GM23248 (cell line): ENCODE measurements around the gene FAM118B. TPM values are rescaled to one million over a fixed set of nuclear protein-coding genes. Genes with fewer than 3 reads are reported as not detected.

Experiments used
- DNase-seq: peaks from one replicate; pipeline ENCODE4 v3.0.0-alpha.2; 2015
- H2AFZ ChIP-seq: fragments of 200-600 bp; sonication (generic); 2 replicates; pipeline ENCODE4 v1.6.1; 2016; ENCODE audit warnings: antibody characterized with exemption
- H3F3A ChIP-seq: fragments of 200-600 bp; sonication (generic); 2 replicates; pipeline ENCODE4 v1.6.1; 2016; ENCODE audit warnings: mild to moderate bottlenecking, antibody characterized with exemption, mixed run types; ENCODE audit not compliant: insufficient read depth
- H3K27ac ChIP-seq: fragments of 200-600 bp; sonication (generic); 2 replicates; pipeline ENCODE4 v1.5.1; 2016; ENCODE audit warnings: mild to moderate bottlenecking
- H3K27me3 ChIP-seq: fragments of 200-600 bp; sonication (generic); replicated peaks from 2 replicates; pipeline ENCODE4 v1.6.1; 2016; ENCODE audit warnings: mild to moderate bottlenecking; ENCODE audit not compliant: insufficient read depth
- H3K36me3 ChIP-seq: fragments of 200-600 bp; sonication (generic); 2 replicates; pipeline ENCODE4 v1.6.1; 2016; ENCODE audit warnings: low read depth, mild to moderate bottlenecking
- H3K4me1 ChIP-seq: fragments of 200-600 bp; sonication (generic); 2 replicates; pipeline ENCODE4 v1.6.1; 2016; ENCODE audit warnings: mild to moderate bottlenecking; ENCODE audit not compliant: insufficient read depth
- H3K4me2 ChIP-seq: fragments of 200-600 bp; sonication (generic); one replicate; pipeline ENCODE4 v1.6.1; 2016; ENCODE audit warnings: mild to moderate bottlenecking; ENCODE audit not compliant: unreplicated experiment
- H3K4me3 ChIP-seq: fragments of 200-600 bp; sonication (generic); 2 replicates; pipeline ENCODE4 v1.5.1; 2016; ENCODE audit warnings: mild to moderate bottlenecking
- H3K79me2 ChIP-seq: fragments of 200-600 bp; sonication (generic); 2 replicates; pipeline ENCODE4 v1.6.1; 2016; ENCODE audit warnings: mild to moderate bottlenecking; ENCODE audit not compliant: insufficient read depth
- H3K9ac ChIP-seq: fragments of 200-600 bp; sonication (generic); 2 replicates; pipeline ENCODE4 v1.6.1; 2016; ENCODE audit warnings: mild to moderate bottlenecking
- H3K9me2 ChIP-seq: fragments of 200-600 bp; sonication (generic); 2 replicates; pipeline ENCODE4 v1.6.1; 2016; ENCODE audit warnings: mixed run types, mild to moderate bottlenecking, moderate library complexity; ENCODE audit not compliant: insufficient read depth
- H3K9me3 ChIP-seq: fragments of 200-600 bp; sonication (generic); one replicate; pipeline ENCODE4 v1.6.1; 2017; ENCODE audit warnings: low read depth
- H4K20me1 ChIP-seq: fragments of 200-600 bp; sonication (generic); 2 replicates; pipeline ENCODE4 v1.6.0; 2016; ENCODE audit not compliant: insufficient read depth
- EZH2 ChIP-seq: fragments of 200-600 bp; sonication (generic); IDR thresholded peaks from 2 replicates; pipeline ENCODE4 v1.6.1; 2018; ENCODE audit warnings: antibody characterized with exemption, mild to moderate bottlenecking; ENCODE audit not compliant: insufficient read depth, poor library complexity, severe bottlenecking
- EZH2phosphoT487 ChIP-seq: fragments of 200-600 bp; sonication (generic); IDR thresholded peaks from 2 replicates; pipeline ENCODE4 v1.6.1; 2018; ENCODE audit warnings: antibody characterized with exemption, moderate library complexity, mild to moderate bottlenecking, low read depth; ENCODE audit not compliant: insufficient read depth
- WGBS, 2 experiments: methylation state at CpG; one replicate each; pipeline ENCODE4 v1.1.6; 2015 to 2017; ENCODE audit warnings: low lambda C conversion rate in 2 of 2, low coverage in 1 of 2; ENCODE audit errors: missing lambda C conversion rate in 2 of 2; 5-methylcytosine and 5-hydroxymethylcytosine counted together
- in situ Hi-C: fragments of 300-500 bp; cut with MboI; formaldehyde crosslinking; loops from 2 replicates; pipeline ENCODE4 v1.15.0; 2020
- polyA plus RNA-seq: library from polyadenylated mRNA; unstranded; fragments of >200 nt; fragmentation: Nextera tagmentation; extraction: Ambion mirVana; gene quantifications from 2 replicates; pipeline ENCODE4 v1.2.1, GENCODE V29; 2016
- total RNA-seq: library from RNA; depleted of rRNA; stranded (reverse); fragments of >200 nt; shearing (Covaris generic); gene quantifications from 2 replicates; pipeline ENCODE4 v1.2.3, GENCODE V29; 2014

Gene FAM118B
- total and polyA plus RNA-seq, 2 experiments from 2014 or later, result 23.1 to 30.5 TPM

GRCh38 chr11:126186025-126186698 lies 25.4 kb upstream of the FAM118B start:
- Histone ChIP-seq H3K79me2 (no peaks in the 10 kb centered on the region), H4K20me1 (no peaks in the 10 kb centered on the region), H3K4me2 (no peak overlapping the region), H3K4me3 (no peak overlapping the region), H3F3A (no peaks in the 10 kb centered on the region), H3K9me3 (no peaks in the 10 kb centered on the region), H3K4me1 (no peaks in the 10 kb centered on the region), H2AFZ (no peak overlapping the region), H3K27me3 (no peaks in the 10 kb centered on the region), H3K9me2 (no peaks in the 10 kb centered on the region), H3K36me3 (no peaks in the 10 kb centered on the region), H3K27ac (no peak overlapping the region), H3K9ac (no peak overlapping the region)
- no peak for DNase-seq
- 84 to 89% methylated on average over 15 of the region's 15 CpGs for WGBS, 2 experiments
- in situ Hi-C loops, result no loop called here
- TF ChIP-seq EZH2phosphoT487 (no peak), EZH2 (no peak)

DNA sequence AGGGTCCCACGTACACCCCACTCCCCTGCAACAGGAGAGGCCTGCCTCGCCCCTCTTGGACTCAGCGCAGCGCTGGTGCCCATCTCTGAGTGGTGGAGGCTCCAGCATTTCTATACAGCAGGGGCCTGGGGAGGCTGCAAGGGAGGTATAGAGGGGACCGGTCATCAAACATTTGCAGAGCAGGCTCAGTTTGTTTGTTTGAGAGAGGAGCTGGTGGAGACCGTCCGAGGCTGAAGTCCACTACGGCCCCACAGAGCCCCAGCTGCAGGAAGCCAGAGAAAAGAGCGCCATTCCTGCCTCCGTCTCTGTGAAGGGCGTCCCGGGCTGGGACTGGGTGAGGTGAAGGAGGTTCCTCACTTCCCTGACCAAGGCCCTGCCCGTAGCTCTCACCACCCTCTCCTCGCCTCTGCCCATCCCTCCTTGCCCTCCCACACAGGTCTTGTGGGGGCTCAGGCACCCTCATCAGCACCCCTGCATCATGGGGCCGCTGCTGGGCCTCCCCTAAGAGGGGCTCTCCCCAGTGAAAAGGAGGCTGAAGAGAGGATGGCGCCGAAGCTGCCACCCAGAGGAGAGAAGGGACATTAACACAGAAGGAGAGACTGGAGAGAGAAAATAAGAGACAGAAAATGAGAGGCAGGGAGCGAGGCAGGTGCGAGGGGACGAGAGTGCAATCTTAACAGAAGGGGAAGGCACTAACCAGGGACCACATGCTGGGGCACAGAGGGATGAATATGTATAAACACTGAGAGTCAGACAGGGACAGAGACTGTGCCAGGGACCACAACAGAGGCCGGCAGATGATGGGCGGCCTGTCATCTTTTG lies 24.7 kb upstream of the FAM118B start:
- Histone ChIP-seq H4K20me1 (no peaks in the 10 kb centered on the region), H2AFZ (no peak overlapping the region), H3K27ac (no peak overlapping the region), H3K9me3 (no peaks in the 10 kb centered on the region), H3K9ac (no peak overlapping the region), H3F3A (no peaks in the 10 kb centered on the region), H3K27me3 (no peaks in the 10 kb centered on the region), H3K9me2 (no peaks in the 10 kb centered on the region), H3K4me3 (no peak overlapping the region), H3K36me3 (no peaks in the 10 kb centered on the region), H3K4me1 (no peaks in the 10 kb centered on the region), H3K4me2 (no peak overlapping the region), H3K79me2 (no peaks in the 10 kb centered on the region)
- TF ChIP-seq EZH2phosphoT487, result no peak
- no peak for TF ChIP-seq EZH2
- WGBS, 2 experiments, result 69 to 75% methylated on average over 22 of the region's 22 CpGs
- peak; percentile 18 for DNase-seq
- in situ Hi-C loops, result no loop called here

- H3K9ac ChIP-seq, result no peak overlapping the region
- DNase-seq, result no peak
- H4K20me1 ChIP-seq, result no peaks in the 10 kb centered on the region
- no peaks in the 10 kb centered on the region for H3F3A ChIP-seq
- H3K79me2 ChIP-seq, result no peaks in the 10 kb centered on the region
- no peak overlapping the region for H3K4me2 ChIP-seq
- no peak overlapping the region for H3K4me3 ChIP-seq
- TF ChIP-seq EZH2phosphoT487, result no peak
- TF ChIP-seq EZH2, result no peak
- H2AFZ ChIP-seq, result no peak overlapping the region
- H3K27me3 ChIP-seq, result no peaks in the 10 kb centered on the region
- H3K36me3 ChIP-seq, result no peaks in the 10 kb centered on the region
- H3K4me1 ChIP-seq, result no peaks in the 10 kb centered on the region
- 75 to 82% methylated on average over 15 of the region's 15 CpGs for WGBS, 2 experiments
- in situ Hi-C loops, result no loop called here
- H3K27ac ChIP-seq, result no peak overlapping the region
- no peaks in the 10 kb centered on the region for H3K9me2 ChIP-seq
- no peaks in the 10 kb centered on the region for H3K9me3 ChIP-seq
Observed at GRCh38 chr11:126188332-126189108, 23.1 kb upstream of the FAM118B start.

DNA sequence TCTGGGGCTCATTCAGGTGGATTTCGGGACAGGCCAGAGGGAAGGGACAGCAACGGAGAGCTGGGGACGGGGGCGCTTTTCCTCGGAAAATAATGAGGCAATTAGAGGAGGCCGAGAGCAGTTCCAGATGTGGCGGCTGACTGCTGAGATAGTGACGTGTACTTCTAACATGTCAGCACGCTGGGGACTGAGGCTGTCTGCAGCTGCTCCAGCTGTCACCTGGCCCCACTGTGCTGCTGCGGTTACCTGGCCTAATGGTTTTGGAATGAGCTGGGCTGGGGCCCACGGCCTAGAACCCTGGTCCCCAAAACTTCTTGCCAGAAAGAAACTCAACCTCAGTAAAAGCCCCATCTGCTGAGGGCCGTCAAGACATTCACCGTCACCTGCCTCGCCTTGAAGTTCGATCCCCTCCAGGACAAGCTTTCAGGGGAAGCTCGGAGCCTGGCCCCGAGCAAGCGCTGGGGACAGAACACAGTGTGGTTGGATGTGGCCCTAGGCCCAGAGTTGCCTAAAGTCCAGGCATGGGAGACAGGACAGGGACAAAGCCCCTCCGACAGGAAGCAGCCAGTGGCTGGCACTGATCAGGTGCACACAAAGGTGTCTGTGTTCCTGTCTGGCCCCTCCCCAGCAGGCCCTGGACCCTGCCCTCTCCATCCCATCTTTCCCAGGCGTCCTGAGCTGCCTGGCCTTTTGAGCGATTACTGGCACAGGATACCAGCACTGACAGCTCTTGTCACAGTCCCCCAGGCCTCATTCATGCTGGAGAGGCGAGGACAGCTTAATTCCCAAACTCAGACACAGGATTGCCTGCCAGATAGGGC lies 22.3 kb upstream of the FAM118B start:
- WGBS, 2 experiments, result 67 to 70% methylated on average over 20 to 22 of the region's 22 CpGs
- TF ChIP-seq EZH2 (no peak), EZH2phosphoT487 (no peak)
- in situ Hi-C loops, result no loop called here

More for the DNA sequence above, 22.3 kb upstream of the FAM118B start:
- Histone ChIP-seq H3K4me2 (no peak overlapping the region), H3K27ac (no peak overlapping the region), H3K4me1 (no peaks in the 10 kb centered on the region), H4K20me1 (no peaks in the 10 kb centered on the region), H3K79me2 (no peaks in the 10 kb centered on the region), H3K27me3 (no peaks in the 10 kb centered on the region), H3K9ac (no peak overlapping the region), H3K9me2 (no peaks in the 10 kb centered on the region), H3F3A (no peaks in the 10 kb centered on the region), H2AFZ (no peak overlapping the region), H3K4me3 (no peak overlapping the region), H3K36me3 (no peaks in the 10 kb centered on the region), H3K9me3 (no peaks in the 10 kb centered on the region)
- DNase-seq, result no peak
